H1 (cell line): ENCODE measurements around the gene SH3BGRL3. TPM values are rescaled to one million over a fixed set of nuclear protein-coding genes. Genes with fewer than 3 reads are reported as not detected.

Experiments used
- CTCF ChIA-PET: fragments of 300-600 bp; sonication (Branson Sonifier 250); formaldehyde crosslinking; loops from one replicate; lab custom pipeline; 2021; ENCODE audit not compliant: partially characterized antibody; lab: Charles Lee
- POLR2A ChIA-PET: fragments of 300-600 bp; sonication (Branson Sonifier 250); formaldehyde crosslinking; loops from one replicate; lab custom pipeline; 2021; ENCODE audit warnings: inconsistent platforms; ENCODE audit not compliant: partially characterized antibody; lab: Charles Lee
- DNase-seq, 2 experiments: peaks; one replicate each; pipeline versions ENCODE4 v3.0.0 to v3.0.0-alpha.2; 2010 to 2022; ENCODE audit warnings: low spot score in 2 of 2, low read depth in 1 of 2, mixed read lengths in 1 of 2
- FAIRE-seq: peaks from 2 replicates; lab custom pipeline; 2011; peaks lifted over from hg19 to GRCh38; lab: Jason Lieb, UNC
- H2AFZ ChIP-seq: 2 replicates; pipeline ENCODE4 v1.8.1; 2012; ENCODE audit warnings: low read length, inconsistent platforms
- H2AK5ac ChIP-seq: 2 replicates; pipeline ENCODE4 v1.6.1; 2013; ENCODE audit warnings: low read depth, low read length
- H2BK120ac ChIP-seq: replicated peaks from 2 replicates; pipeline ENCODE3; 2013; ENCODE audit warnings: low read depth, low read length, inconsistent platforms
- H2BK12ac ChIP-seq: 2 replicates; pipeline ENCODE4 v1.6.1; 2013; ENCODE audit warnings: low read depth, low read length
- H2BK15ac ChIP-seq: 2 replicates; pipeline ENCODE4 v1.6.1; 2013; ENCODE audit warnings: low read length
- H2BK20ac ChIP-seq: 2 replicates; pipeline ENCODE4 v1.6.1; 2013; ENCODE audit warnings: low read length
- H2BK5ac ChIP-seq: 2 replicates; pipeline ENCODE4 v1.6.1; 2013; ENCODE audit warnings: low read depth, low read length
- H3K14ac ChIP-seq: 2 replicates; pipeline ENCODE4 v1.6.1; 2013; ENCODE audit warnings: inconsistent platforms; ENCODE audit not compliant: insufficient read length
- H3K18ac ChIP-seq: 2 replicates; pipeline ENCODE4 v1.6.1; 2013; ENCODE audit warnings: low read length; ENCODE audit errors: extremely low read depth
- H3K23ac ChIP-seq: 2 replicates; pipeline ENCODE4 v1.6.1; 2013; ENCODE audit warnings: inconsistent platforms; ENCODE audit not compliant: insufficient read length
- H3K23me2 ChIP-seq: 2 replicates; pipeline ENCODE4 v1.6.1; 2013; ENCODE audit warnings: low read depth, low read length
- H3K27ac ChIP-seq: 2 replicates; pipeline ENCODE4 v1.6.1; 2011; ENCODE audit warnings: low read depth, low read length, inconsistent platforms
- H3K27me3 ChIP-seq, 4 experiments: replicated peaks in 1 of 4; 1 replicate in 1 of 4; 2 replicates in 3 of 4; pipeline versions ENCODE4 v1.6.1 to v1.8.1; 2011 to 2013; ENCODE audit warnings: low read length in 3 of 4, mild to moderate bottlenecking in 3 of 4, inconsistent platforms in 2 of 4, mixed read lengths in 2 of 4, moderate library complexity in 1 of 4; ENCODE audit not compliant: control insufficient read depth in 3 of 4, insufficient read depth in 3 of 4; ENCODE audit errors: extremely low read depth in 1 of 4
- H3K36me3 ChIP-seq, 4 experiments: 2 replicates each; pipeline versions ENCODE4 v1.6.1 to v1.8.1; 2011 to 2013; ENCODE audit warnings: mild to moderate bottlenecking in 4 of 4, low read length in 3 of 4, moderate library complexity in 2 of 4, control low read depth in 1 of 4, inconsistent platforms in 1 of 4; ENCODE audit not compliant: insufficient read depth in 4 of 4, control insufficient read depth in 2 of 4
- H3K4ac ChIP-seq: replicated peaks from 2 replicates; pipeline ENCODE3; 2013; ENCODE audit warnings: low read length, low read depth, mixed read lengths, inconsistent platforms; ENCODE audit not compliant: insufficient read length
- H3K4me1 ChIP-seq, 4 experiments: replicated peaks in 1 of 4; 1 replicate in 1 of 4; 2 replicates in 3 of 4; pipeline versions ENCODE4 v1.6.1 to v1.8.1; 2011 to 2013; ENCODE audit warnings: low read length in 3 of 4, inconsistent platforms in 2 of 4, mixed read lengths in 1 of 4; ENCODE audit not compliant: insufficient read depth in 4 of 4, control insufficient read depth in 3 of 4
- H3K4me2 ChIP-seq, 2 experiments: 2 replicates each; pipeline versions ENCODE4 v1.6.1 to v1.8.1; 2011 to 2013; ENCODE audit warnings: low read depth in 2 of 2, low read length in 2 of 2, control low read depth in 1 of 2, inconsistent platforms in 1 of 2, mild to moderate bottlenecking in 1 of 2; ENCODE audit not compliant: insufficient read depth in 1 of 2
- H3K4me3 ChIP-seq, 4 experiments: fragments of 200-600, 300-600 bp in 1 of 4; sonication (generic), shearing (Covaris generic), sonication (Bioruptor Twin) in 1 of 4; 2 replicates each; pipeline versions ENCODE4 v1.5.1 to v1.8.1; 2011 to 2016; ENCODE audit warnings: low read length in 4 of 4, low read depth in 3 of 4, control low read depth in 2 of 4, inconsistent platforms in 2 of 4, mild to moderate bottlenecking in 2 of 4, mixed read lengths in 1 of 4, moderate library complexity in 1 of 4; ENCODE audit not compliant: insufficient read depth in 2 of 4; ENCODE audit errors: extremely low read depth in 1 of 4
- H3K56ac ChIP-seq: replicated peaks from 2 replicates; pipeline ENCODE3; 2013; ENCODE audit warnings: low read depth, mild to moderate bottlenecking, mixed read lengths, low read length, inconsistent platforms; ENCODE audit not compliant: insufficient read length
- H3K79me1 ChIP-seq: 2 replicates; pipeline ENCODE4 v1.6.1; 2013; ENCODE audit warnings: low read depth, low read length, control low read depth
- H3K79me2 ChIP-seq, 2 experiments: 2 replicates each; pipeline versions ENCODE4 v1.6.1 to v1.8.1; 2012 to 2013; ENCODE audit warnings: low read length in 2 of 2, mild to moderate bottlenecking in 2 of 2, inconsistent platforms in 1 of 2; ENCODE audit not compliant: insufficient read depth in 2 of 2, control insufficient read depth in 1 of 2
- H3K9ac ChIP-seq, 4 experiments: replicated peaks in 1 of 4; 1 replicate in 1 of 4; 2 replicates in 3 of 4; pipeline versions ENCODE4 v1.6.1 to v1.8.1; 2011 to 2013; ENCODE audit warnings: low read depth in 3 of 4, low read length in 3 of 4, control low read depth in 2 of 4, mild to moderate bottlenecking in 2 of 4, moderate library complexity in 2 of 4, inconsistent platforms in 1 of 4; ENCODE audit errors: extremely low read depth in 1 of 4
- H3K9me3 ChIP-seq, 2 experiments: 2 replicates each; pipeline versions ENCODE4 v1.6.1 to v1.8.1; 2012 to 2013; ENCODE audit warnings: mild to moderate bottlenecking in 2 of 2, moderate library complexity in 2 of 2, control low read depth in 1 of 2, inconsistent platforms in 1 of 2, low read depth in 1 of 2, low read length in 1 of 2, mixed read lengths in 1 of 2; ENCODE audit not compliant: insufficient read depth in 2 of 2
- H4K20me1 ChIP-seq, 2 experiments: replicated peaks in 1 of 2; 2 replicates each; pipeline versions ENCODE3 to v1.8.1; 2011 to 2013; ENCODE audit warnings: inconsistent platforms in 2 of 2, low read length in 2 of 2, mild to moderate bottlenecking in 1 of 2; ENCODE audit not compliant: insufficient read depth in 2 of 2, control insufficient read depth in 1 of 2
- H4K5ac ChIP-seq: 2 replicates; pipeline ENCODE4 v1.6.1; 2013; ENCODE audit warnings: low read length, low read depth, mixed read lengths, inconsistent platforms; ENCODE audit not compliant: insufficient read length
- H4K8ac ChIP-seq: 2 replicates; pipeline ENCODE4 v1.8.0; 2013; ENCODE audit warnings: mild to moderate bottlenecking, moderate library complexity, low read length, inconsistent platforms; ENCODE audit not compliant: insufficient read depth; ENCODE audit errors: extremely low read depth
- H4K91ac ChIP-seq: replicated peaks from 2 replicates; pipeline ENCODE3; 2013; ENCODE audit warnings: low read length, mixed read lengths, inconsistent platforms; ENCODE audit not compliant: insufficient read length
- ATF3 ChIP-seq: IDR thresholded peaks from 2 replicates; pipeline ENCODE4 v1.6.1; 2011; ENCODE audit warnings: low read depth, mild to moderate bottlenecking, low read length; ENCODE audit not compliant: insufficient read depth
- BACH1 ChIP-seq: IDR thresholded peaks from 2 replicates; pipeline ENCODE4 v1.6.1; 2012; ENCODE audit warnings: low read length, improper control_type of control experiment
- CBX8 ChIP-seq: fragments of 300-800, 300-1000 bp; sonication (generic); IDR thresholded peaks from 2 replicates; pipeline ENCODE4 v1.7.1; 2016; ENCODE audit warnings: low read depth, low read length, borderline replicate concordance
- CEBPB ChIP-seq: IDR thresholded peaks from 2 replicates; pipeline ENCODE4 v1.6.1; 2012; ENCODE audit warnings: low read depth, low read length
- CREB1 ChIP-seq: IDR thresholded peaks from 2 replicates; pipeline ENCODE4 v1.6.1; 2012; ENCODE audit warnings: inconsistent platforms
- E2F6 ChIP-seq: IDR thresholded peaks from 2 replicates; pipeline ENCODE4 v1.6.1; 2012; ENCODE audit warnings: inconsistent platforms
- EP300 ChIP-seq, 2 experiments: IDR thresholded peaks; 1 replicate in 1 of 2; 2 replicates in 1 of 2; pipeline ENCODE4 v1.6.1; 2011 to 2012; ENCODE audit warnings: low read depth in 2 of 2, low read length in 2 of 2, mild to moderate bottlenecking in 2 of 2, borderline replicate concordance in 1 of 2, inconsistent platforms in 1 of 2, moderate library complexity in 1 of 2
- GTF2F1 ChIP-seq: IDR thresholded peaks from 2 replicates; pipeline ENCODE4 v1.6.1; 2012; ENCODE audit warnings: low read depth, low read length, improper control_type of control experiment, borderline replicate concordance
- MAX ChIP-seq: IDR thresholded peaks from 2 replicates; pipeline ENCODE4 v1.6.1; 2012; ENCODE audit warnings: inconsistent platforms
- SIRT6 ChIP-seq: IDR thresholded peaks from one replicate; pipeline ENCODE4 v1.7.1; 2012; ENCODE audit warnings: low read length, inconsistent platforms
- SRF ChIP-seq: IDR thresholded peaks from 2 replicates; pipeline ENCODE4 v1.6.1; 2011; ENCODE audit warnings: mild to moderate bottlenecking, low read depth, low read length, moderate library complexity
- SUZ12 ChIP-seq: fragments of 200-600 bp; sonication (generic); IDR thresholded peaks from 2 replicates; pipeline ENCODE4 v1.6.1; 2012; ENCODE audit warnings: mild to moderate bottlenecking, inconsistent platforms, low read length, moderate library complexity, mixed read lengths
- ZNF274 ChIP-seq: IDR thresholded peaks from 2 replicates; pipeline ENCODE4 v1.7.0; 2012; ENCODE audit warnings: low read length, borderline replicate concordance; ENCODE audit errors: extremely low read depth
- WGBS, 2 experiments: shearing (Covaris generic) in 1 of 2; methylation state at CpG; one replicate each; pipeline versions ENCODE4 v1.1.6 to v1.1.7; 2013 to 2015; ENCODE audit warnings: low lambda C conversion rate in 2 of 2, mixed read lengths in 2 of 2, inconsistent platforms in 1 of 2, low coverage in 1 of 2, missing lambda C conversion rate in 1 of 2; ENCODE audit not compliant: insufficient replicate concordance in 2 of 2, insufficient coverage in 1 of 2, insufficient read length in 1 of 2; ENCODE audit errors: extremely low coverage in 1 of 2, missing lambda C conversion rate in 1 of 2; 5-methylcytosine and 5-hydroxymethylcytosine counted together
- polyA plus RNA-seq, 7 experiments: library from polyadenylated mRNA; depleted of rRNA in 3 of 7; stranded (reverse) in 5 of 7; unstranded in 2 of 7; fragments of >200 nt in 5 of 7; fragments of 200-250 nt in 2 of 7; gene quantifications; 1 replicate in 5 of 7; 2 replicates in 1 of 7; 4 replicates in 1 of 7; pipeline versions ENCODE4 v1.2.1 to v1.2.3, GENCODE V29; 2011 to 2013; ENCODE audit warnings: missing spikeins in 2 of 7, mixed read lengths in 2 of 7
- total RNA-seq: library from RNA; stranded (reverse); fragmentation: NEBNext Ultra II Directional; extraction: Animal tissue kit (Norgen Biotek cat#: 25700); gene quantifications from 2 replicates; pipeline ENCODE4 v1.2.1, GENCODE V29; 2021

SH3BGRL3 gene
- total and polyA plus RNA-seq, 2 of the 8 experiments (the other 6 are each of a cell fraction or from before 2014, with no cell fraction given): 77.8 to 107 TPM

GRCh38 chr1:26276432-26276838, 3.5 kb upstream of the SH3BGRL3 start:
- no peak overlapping the region for H3K18ac ChIP-seq
- no peak overlapping the region for H2BK15ac ChIP-seq
- FAIRE-seq (no peak), DNase-seq (no peak)
- no peak overlapping the region for H3K14ac ChIP-seq
- H4K91ac ChIP-seq: no peak overlapping the region
- H2AK5ac ChIP-seq: no peak overlapping the region
- no peaks in the 10 kb centered on the region for H3K27me3 ChIP-seq
- no peaks in the 10 kb centered on the region for H3K79me1 ChIP-seq
- H3K79me2 ChIP-seq: peaks cover 0 to 5% of the 10 kb centered on the region in 2 experiments; a peak in 1 of 4 replicates
- no peak overlapping the region for H2BK5ac ChIP-seq
- no peak overlapping the region for H3K9ac ChIP-seq
- H3K4me3 ChIP-seq: no peak overlapping the region
- H3K4me2 ChIP-seq: no peak overlapping the region
- no peak overlapping the region for H3K56ac ChIP-seq
- no peak overlapping the region for H4K5ac ChIP-seq
- no peak overlapping the region for H2BK20ac ChIP-seq
- CTCF ChIA-PET: interaction anchor here (0.5 to 39.7 kb wide), 20 partner anchors 9 to 554 kb away, joined by 3 to 1530 read pairs (median 4); partner anchors contain the start of genes CATSPER4, CD52, UBXN11 and ZNF593
- no peak overlapping the region for H4K8ac ChIP-seq
- no peak overlapping the region for H2BK120ac ChIP-seq
- H3K23ac ChIP-seq: no peak overlapping the region
- H2BK12ac ChIP-seq: no peak overlapping the region
- no peak overlapping the region for H3K27ac ChIP-seq
- H4K20me1 ChIP-seq: peaks cover 6 to 12% of the 10 kb centered on the region in 2 experiments
- H3K23me2 ChIP-seq: peaks cover 4% of the 10 kb centered on the region; the same call in 1 of the 2 replicates
- no peaks in the 10 kb centered on the region for H3K9me3 ChIP-seq
- no peak overlapping the region for H2AFZ ChIP-seq
- H3K4ac ChIP-seq: no peak overlapping the region
- WGBS, 2 experiments: 90% methylated on average over 2 of the region's 2 CpGs; no CpG with 5 or more reads in 1 of the 2 experiments
- peaks cover 6 to 23% (median 11%) of the 10 kb centered on the region in 4 experiments for H3K4me1 ChIP-seq
- H3K36me3 ChIP-seq: peaks cover 29 to 46% (median 43%) of the 10 kb centered on the region in 4 experiments
- POLR2A ChIA-PET: interaction anchor here (1.5 to 1.9 kb wide), 3 partner anchors 9 to 143 kb away, joined by 4 to 5 read pairs (median 4); no protein-coding TSS in a partner anchor
- TF ChIP-seq ATF3 (no peak), CBX8 (no peak), MAX (no peak), CEBPB (no peak), EP300 (IDR thresholded peaks at IDR 0.05; ENCODE audit: borderline replicate concordance in 1 of 2, low read depth in 2 of 2, low read length in 2 of 2) (no peak), SIRT6 (no peak), GTF2F1 (no peak), SUZ12 (no peak), E2F6 (no peak), BACH1 (no peak), SRF (no peak), ZNF274 (no peak), CREB1 (no peak)
